PC-9 (cell line): Measurements from ENCODE around the gene P4HA1.

Source experiments
- EZH2 ChIP-seq: fragments of 200-600 bp; sonication (generic); IDR thresholded peaks from 2 replicates; pipeline ENCODE4 v1.8.0; 2017; ENCODE audit warnings: antibody characterized with exemption, low read depth
- TF ChIP-seq, protein P1 (sequence below): fragments of 200-600 bp; sonication (generic); conservative IDR thresholded peaks from 2 replicates; pipeline ENCODE4 v1.6.1; 2017; ENCODE audit warnings: mixed run types, antibody characterized with exemption, mild to moderate bottlenecking, moderate library complexity

DNA sequence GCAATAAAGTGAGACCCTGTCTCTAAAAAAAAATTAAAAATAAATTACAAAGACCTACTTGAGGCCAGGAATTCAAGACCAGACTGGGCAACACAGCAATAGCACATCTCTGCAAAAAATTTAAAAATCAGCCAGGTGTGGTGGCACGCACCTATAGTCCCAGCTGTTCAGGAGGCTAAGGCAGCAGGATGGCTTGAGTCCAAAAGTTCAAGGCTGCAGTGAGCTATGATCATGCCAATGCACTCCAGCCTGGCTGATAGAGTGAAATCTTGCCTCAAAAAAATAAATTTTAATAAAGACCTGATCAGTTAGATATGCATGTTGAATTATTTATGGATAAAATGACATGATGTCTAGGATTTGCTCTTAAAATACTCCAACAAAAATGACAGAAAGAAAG, 34.9 kb downstream of the P4HA1 start:
- TF ChIP-seq, protein P1, sequence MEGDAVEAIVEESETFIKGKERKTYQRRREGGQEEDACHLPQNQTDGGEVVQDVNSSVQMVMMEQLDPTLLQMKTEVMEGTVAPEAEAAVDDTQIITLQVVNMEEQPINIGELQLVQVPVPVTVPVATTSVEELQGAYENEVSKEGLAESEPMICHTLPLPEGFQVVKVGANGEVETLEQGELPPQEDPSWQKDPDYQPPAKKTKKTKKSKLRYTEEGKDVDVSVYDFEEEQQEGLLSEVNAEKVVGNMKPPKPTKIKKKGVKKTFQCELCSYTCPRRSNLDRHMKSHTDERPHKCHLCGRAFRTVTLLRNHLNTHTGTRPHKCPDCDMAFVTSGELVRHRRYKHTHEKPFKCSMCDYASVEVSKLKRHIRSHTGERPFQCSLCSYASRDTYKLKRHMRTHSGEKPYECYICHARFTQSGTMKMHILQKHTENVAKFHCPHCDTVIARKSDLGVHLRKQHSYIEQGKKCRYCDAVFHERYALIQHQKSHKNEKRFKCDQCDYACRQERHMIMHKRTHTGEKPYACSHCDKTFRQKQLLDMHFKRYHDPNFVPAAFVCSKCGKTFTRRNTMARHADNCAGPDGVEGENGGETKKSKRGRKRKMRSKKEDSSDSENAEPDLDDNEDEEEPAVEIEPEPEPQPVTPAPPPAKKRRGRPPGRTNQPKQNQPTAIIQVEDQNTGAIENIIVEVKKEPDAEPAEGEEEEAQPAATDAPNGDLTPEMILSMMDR: no peak
- TF ChIP-seq EZH2: no peak
